SH-SY5Y (cell line): Measurements from ENCODE around the gene RCOR1.

Source experiments
- GATA2 ChIP-seq: IDR thresholded peaks from 2 replicates; pipeline ENCODE4 v1.6.1; 2011; ENCODE audit warnings: mild to moderate bottlenecking, low read depth, low read length
- GATA3 ChIP-seq: IDR thresholded peaks from 2 replicates; pipeline ENCODE4 v1.6.1; 2011; ENCODE audit warnings: low read depth, mild to moderate bottlenecking, low read length, moderate library complexity

Gene RCOR1

DNA sequence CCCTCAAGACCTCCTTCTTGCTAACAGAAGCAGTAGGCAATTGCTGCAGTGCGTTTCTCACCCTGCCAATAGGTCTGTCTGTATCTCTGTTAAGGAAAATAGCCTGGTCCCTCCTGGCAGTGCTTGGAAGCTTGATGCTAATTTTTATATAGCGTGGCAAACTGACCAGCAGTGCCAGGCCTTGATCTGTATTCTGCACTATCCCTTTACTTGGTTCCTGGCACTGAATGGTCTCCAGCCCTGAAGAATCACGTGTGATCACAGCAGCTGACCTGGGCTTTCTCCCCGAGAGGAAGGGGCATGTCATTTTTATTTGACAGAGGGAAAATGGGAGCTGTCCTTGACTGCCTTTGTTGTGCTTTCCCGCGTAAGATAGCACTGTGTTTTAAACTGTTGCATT, 136.1 kb downstream of the RCOR1 start:
- no peak for TF ChIP-seq GATA2
- no peak for TF ChIP-seq GATA3

DNA sequence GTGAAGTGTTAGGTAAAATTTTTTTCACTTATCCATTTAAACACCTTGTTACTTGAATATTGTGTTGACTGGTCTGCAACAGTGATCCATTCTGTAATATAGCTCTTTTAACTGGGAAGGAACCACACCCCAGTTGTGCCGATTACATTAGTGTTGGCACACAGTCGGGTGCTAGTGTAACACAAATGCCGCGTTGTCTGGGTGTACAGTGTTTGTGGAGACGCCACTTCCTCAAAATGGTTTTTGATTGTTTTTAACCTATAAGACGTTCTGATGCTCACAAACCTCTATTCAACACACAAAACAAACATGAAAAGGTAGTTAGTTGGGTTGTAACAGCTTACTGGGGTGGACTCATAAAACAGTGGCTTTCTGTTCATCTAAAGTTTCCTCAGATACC, 136.8 kb downstream of the RCOR1 start:
- no peak for TF ChIP-seq GATA3
- no peak for TF ChIP-seq GATA2

DNA sequence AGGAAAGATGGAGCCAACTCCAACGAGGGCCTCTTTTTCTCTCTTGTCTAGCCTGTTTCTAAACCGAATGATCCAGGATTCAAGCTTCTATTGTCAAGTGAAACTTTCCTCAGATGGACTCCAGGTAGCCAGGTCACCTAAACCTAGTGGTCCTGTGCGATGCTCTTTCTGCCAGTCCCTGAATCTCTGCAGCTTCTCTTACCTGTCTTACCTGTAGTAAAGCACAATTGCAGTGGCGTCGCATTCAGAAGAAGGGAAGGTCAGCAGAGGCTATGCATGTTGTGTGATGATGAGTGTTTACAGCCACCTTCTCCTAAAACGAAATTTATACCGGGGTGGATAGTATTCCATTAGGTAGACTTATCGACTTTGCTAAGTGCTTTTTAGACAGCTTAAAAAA, 137.4 kb downstream of the RCOR1 start:
- TF ChIP-seq GATA2 (no peak), GATA3 (no peak)

DNA sequence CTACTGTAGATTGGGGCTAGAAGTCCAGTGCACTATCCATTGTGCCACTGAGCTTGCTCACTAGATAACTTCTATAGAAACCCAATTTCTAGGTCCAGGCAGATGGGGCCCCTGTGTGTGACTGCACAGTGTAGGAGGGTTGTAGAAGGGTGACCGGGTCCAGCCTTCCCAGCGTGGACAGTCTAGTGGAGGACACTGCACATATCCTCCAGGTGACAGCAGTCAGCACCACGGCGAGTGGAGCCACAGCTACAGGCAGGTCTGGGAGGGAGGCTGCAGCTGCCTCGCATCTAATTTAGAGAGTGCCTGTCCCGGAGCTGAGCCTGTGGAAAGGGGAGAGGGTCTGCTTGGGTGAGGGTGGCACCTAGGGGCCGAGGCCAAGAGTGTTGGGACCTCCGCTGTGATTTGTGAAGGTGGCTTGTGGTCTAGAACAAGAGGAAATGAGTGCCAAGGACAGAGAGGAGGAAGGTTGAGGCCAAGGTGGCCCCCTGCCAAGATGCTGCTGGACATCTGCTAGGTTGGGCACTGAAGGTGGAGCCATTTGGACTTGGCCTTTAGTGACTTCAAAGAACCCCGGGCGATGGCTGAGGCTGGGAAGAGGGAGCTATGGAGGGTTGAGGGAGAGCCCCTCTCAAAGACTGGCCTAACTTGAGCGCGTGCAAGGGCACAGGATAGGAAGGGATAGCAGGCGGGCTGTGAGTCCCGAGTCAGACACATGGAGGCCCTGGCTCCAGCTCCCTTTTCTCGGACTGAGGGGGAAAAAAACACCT, 138.8 kb downstream of the RCOR1 start:
- no peak for TF ChIP-seq GATA2
- no peak for TF ChIP-seq GATA3

DNA sequence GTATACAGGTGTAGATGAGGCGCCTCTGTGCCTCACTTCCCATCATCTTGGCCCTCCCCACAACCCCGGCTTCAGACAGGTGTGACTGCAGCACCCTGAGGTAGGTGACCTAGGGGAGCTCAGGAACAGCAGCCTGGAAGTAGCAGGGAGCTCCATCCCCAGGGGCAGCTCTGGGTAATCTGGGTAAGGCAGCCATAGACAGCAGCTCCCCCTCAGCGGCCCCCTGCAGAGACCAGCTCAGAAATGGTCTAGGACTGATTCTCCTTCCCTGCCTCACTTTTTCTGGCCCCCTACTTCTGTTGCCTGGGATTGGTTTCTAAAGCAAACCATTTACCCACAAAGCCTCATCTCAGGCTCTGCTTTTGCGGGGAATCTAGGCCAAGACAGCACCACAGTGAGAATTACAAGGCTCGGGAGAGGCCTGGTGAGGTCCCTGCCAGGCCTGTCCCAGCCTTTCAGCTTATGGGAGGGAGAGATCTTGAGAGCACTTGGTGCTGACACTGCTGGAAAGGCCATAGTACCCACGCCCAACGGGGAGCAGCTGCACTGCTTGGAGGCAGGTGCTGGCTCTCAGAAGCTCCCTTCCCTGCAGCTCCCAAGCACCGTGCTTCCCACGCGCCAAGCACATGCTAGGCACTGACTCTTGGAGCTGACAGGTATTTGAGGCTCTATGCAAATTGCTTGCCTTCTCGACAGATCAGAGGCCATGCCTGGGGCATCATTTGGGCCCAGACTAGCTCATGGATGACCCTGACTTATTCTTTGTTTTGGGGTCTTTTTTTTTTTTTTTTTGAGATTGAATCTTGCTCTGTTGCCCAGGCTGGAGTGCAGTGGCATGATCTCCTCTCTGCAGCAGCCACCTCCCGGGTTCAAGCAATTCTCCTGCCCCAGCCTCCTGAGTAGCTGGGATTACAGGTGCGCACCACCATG, 139.7 kb downstream of the RCOR1 start:
- TF ChIP-seq GATA2 = no peak
- TF ChIP-seq GATA3 = no peak

DNA sequence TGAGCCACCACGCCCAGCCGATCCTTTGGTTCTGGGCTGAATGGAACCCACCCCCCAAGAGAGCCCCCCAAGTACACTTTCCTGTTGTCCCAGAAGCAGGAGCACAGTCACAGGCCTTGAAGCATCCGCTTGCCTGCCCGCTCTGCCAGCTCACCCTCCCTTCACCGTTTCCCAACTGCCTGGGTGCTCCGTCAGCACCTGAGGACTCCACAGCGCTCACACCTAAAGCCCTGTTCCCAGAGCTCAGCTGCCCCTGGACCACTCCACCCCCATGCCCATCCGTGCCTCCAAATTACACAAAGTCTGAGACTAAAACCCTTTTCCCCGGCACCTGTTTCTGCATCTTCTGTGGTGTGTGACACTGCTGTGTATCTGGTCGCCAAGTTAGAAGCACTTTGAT, 140.5 kb downstream of the RCOR1 start:
- TF ChIP-seq GATA3 = no peak
- TF ChIP-seq GATA2 = no peak

DNA sequence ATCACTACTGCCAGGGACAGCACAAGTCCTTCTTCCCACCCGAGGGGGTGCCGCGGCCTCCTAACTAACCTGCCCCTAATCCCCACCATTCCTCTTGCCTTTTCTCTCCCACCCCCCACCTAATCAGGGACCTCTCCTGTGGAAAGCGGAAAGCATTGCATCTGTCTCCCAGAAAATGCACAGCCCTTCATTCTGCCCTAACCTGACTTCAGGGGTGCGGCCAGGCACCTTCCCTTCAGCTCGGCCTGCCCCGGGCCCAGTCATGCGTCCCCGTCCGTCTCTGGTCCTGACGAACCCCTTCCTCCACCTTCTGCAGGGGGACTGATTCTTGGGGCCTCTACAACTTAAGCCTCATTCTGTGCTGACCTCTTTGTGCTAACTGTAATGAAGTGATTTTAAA, 140.9 kb downstream of the RCOR1 start:
- TF ChIP-seq GATA2 (no peak), GATA3 (no peak)

DNA sequence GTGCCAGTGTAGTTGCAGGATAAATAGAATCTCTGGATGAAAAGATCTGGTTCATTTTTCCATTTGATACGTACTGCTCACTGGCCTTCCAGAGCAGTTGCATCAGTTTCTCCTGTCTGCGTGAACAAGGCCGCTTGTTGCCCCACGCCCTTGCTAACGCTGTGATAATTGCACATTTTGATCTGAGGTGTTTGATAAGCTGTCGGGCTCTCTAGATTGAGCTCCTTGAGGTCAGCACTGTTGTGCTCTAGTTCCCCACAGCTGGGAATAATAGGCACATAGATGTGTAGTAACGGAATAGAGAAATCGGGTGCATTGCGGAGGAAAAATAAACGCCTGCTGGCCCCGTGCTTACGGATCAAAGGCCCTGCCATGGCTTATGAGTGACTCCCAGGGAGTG, 142.0 kb downstream of the RCOR1 start:
- TF ChIP-seq GATA2 = no peak
- TF ChIP-seq GATA3 = no peak

DNA sequence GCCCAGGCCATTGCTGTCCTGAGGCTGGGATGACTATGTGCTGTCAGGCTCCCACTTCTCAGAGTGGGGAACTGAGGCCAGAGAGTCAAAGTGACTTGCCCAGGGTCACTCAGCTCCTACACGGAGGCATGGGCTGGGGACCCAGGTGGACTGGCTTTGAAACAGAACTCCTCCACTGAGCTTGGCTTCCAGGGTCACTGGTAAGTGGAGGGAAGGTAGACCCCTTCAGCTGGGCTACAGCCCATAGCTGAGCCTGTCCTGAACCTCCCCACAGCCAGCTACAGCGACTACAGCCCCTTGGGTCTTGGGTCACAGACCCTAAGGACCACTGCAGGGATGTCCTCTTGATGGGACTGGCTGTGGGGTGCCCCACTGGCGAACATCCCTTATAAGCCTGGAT, 144.5 kb downstream of the RCOR1 start:
- TF ChIP-seq GATA3 (no peak), GATA2 (no peak)

DNA sequence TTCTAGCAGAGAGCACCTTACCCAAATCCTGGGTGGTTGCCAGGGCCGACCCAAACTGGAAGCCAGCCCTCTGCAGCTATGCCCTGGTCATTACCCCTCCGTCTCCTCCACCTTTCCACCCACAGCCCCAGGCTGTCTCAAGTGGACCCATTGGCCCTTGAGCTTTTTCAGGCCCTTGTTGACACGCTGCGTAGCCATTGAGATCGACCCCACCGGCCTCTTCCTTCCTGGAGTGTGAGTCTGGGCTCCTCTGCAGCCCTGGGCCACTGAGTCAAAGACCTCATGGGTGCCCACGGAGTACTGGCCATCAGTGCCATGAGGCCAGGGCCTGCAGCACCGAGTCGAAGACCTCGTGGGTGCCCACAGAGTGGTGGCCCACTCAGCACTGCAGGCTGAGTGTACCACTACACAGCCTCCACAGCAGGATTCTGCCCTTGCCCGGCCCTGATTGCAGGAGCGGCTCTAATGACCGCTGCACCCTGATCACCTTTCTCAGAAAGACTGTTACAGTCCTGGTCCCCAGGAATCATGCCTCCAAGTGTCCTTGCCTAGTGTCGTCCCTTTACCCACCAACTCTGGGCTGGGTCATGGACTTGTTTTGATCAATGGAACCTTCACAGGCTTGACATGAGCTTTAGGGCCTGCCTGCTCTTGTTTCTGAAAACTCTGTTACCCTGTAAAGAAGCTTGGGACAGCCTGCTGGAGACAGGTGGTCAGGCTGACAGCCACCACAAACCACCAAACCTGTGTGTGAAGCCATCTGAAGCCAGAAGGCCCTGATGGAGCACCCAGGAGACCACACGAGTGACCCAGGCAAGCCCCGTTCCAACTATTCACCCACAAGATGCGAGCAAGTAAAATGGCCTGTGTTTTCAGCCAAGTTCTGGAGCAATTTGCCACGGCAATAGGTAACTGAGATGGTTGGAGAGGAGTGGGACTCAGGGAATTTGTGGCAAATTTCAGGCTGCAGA, 145.2 kb downstream of the RCOR1 start:
- no peak for TF ChIP-seq GATA2
- TF ChIP-seq GATA3 = no peak

DNA sequence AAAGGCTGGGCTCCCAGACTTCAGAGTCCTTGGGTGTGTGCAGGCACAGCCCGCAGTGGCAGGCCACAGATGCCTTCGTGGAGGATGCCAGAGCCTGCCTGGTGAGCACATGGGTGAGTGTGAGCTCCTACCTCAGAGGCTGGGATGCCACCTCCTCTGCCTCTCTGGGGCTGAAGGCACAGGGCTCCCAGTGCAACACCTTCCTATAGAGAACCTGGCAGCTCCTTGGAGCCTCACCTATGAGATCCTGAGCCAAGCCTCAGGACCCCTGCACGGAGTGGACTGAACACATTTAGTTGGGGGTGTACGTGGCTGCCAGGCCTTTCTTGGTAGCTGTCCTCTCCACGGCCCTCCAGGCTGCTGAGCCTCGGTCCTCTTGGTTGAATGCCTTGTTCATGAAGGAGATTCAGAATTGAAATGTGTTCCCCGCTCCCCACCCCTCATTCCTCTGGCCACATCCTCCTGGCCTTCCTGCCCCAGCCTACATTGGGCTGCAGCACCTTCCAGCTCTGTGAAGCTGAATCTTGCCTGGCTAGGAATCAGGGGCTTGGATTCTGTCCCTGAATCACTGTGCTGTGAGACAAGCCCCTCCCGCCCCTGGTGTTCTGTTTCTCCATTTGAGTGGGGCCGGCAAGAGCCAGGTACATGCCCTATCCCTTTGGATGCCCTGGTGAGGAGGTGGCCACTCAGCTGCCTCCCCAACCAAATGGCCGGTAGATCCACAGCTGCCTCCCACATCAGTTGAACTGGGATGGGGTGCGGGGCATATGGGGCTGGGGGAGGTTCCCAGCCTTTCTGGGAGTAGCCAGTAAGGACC, 146.1 kb downstream of the RCOR1 start:
- no peak for TF ChIP-seq GATA3
- TF ChIP-seq GATA2 = no peak

DNA sequence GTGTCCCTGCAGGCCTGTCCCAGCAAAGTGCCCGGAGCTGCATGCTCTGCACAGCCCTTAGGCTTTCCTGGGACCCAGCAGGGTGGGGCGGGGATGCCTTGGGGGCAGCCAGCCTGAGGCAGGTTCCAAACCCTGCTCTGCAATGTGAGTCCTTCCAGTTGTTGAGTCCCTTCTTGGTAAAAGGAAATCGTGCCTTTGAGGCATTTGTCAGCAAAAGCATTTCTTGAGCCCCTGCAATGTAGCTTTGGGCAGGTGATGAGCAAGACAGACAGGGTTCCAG, 146.7 kb downstream of the RCOR1 start:
- no peak for TF ChIP-seq GATA2
- no peak for TF ChIP-seq GATA3
